Small intestine (tissue), 7 donors: ENCODE measurements around the gene CTBS. TPM values are rescaled to one million over a fixed set of nuclear protein-coding genes. Genes with fewer than 3 reads are reported as not detected.

Experiments used
- DNase-seq, 2 donors: peaks; one replicate each; pipeline versions ENCODE4 v3.0.0 to v3.0.0-alpha.2; 2013
- FAIRE-seq: peaks from 2 replicates; lab custom pipeline; 2012; peaks lifted over from hg19 to GRCh38; lab: Jason Lieb, UNC
- H3K27ac ChIP-seq, 3 donors: one replicate each; pipeline ENCODE4 v1.5.1; 2013; ENCODE audit warnings: low read length in 2 of 3, mild to moderate bottlenecking in 2 of 3, control low read depth in 1 of 3, inconsistent platforms in 1 of 3, low read depth in 1 of 3, moderate library complexity in 1 of 3
- H3K27me3 ChIP-seq, 3 donors: one replicate each; pipeline ENCODE4 v1.6.1; 2013; ENCODE audit warnings: low read length in 3 of 3, inconsistent platforms in 1 of 3; ENCODE audit not compliant: control insufficient read depth in 3 of 3, insufficient read depth in 3 of 3
- H3K36me3 ChIP-seq, 3 donors: one replicate each; pipeline ENCODE4 v1.6.1; 2013; ENCODE audit warnings: low read length in 3 of 3, inconsistent platforms in 1 of 3, low read depth in 1 of 3, mild to moderate bottlenecking in 1 of 3, moderate library complexity in 1 of 3; ENCODE audit not compliant: control insufficient read depth in 3 of 3, insufficient read depth in 2 of 3
- H3K4me1 ChIP-seq, 3 donors: one replicate each; pipeline ENCODE4 v1.6.1; 2013; ENCODE audit warnings: low read length in 2 of 3, inconsistent platforms in 1 of 3, low read depth in 1 of 3, mild to moderate bottlenecking in 1 of 3, moderate library complexity in 1 of 3; ENCODE audit not compliant: control insufficient read depth in 3 of 3, insufficient read depth in 2 of 3
- H3K4me3 ChIP-seq, 3 donors: one replicate each; pipeline ENCODE4 v1.5.1; 2013; ENCODE audit warnings: low read length in 3 of 3, control low read depth in 1 of 3, inconsistent platforms in 1 of 3, low read depth in 1 of 3, mild to moderate bottlenecking in 1 of 3, moderate library complexity in 1 of 3
- H3K9me3 ChIP-seq, 2 donors: one replicate each; pipeline ENCODE4 v1.6.1; 2013; ENCODE audit warnings: low read depth in 1 of 2, low read length in 1 of 2; ENCODE audit not compliant: control insufficient read depth in 2 of 2, insufficient read depth in 1 of 2
- WGBS, 3 donors: extraction: QIAGEN DNeasy Blood & Tissue Kit; methylation state at CpG; one replicate each; pipeline ENCODE4 v1.1.7; 2013; 5-methylcytosine and 5-hydroxymethylcytosine counted together
- polyA plus RNA-seq, 4 donors: library from polyadenylated mRNA; stranded (reverse) in 3 of 4; unstranded in 1 of 4; fragments of 200-250 nt in 3 of 4; fragments of 120-200 nt in 1 of 4; gene quantifications; one replicate each; pipeline versions ENCODE4 v1.2.1 to v1.2.3, GENCODE V29; 2013
- donor health status: healthy with polysubstance abuse.
- donor health status: control.
- donor health status: control.
- donor health status: Bipolar disorder and iron deficiency.
- donor health status: healthy.

Gene CTBS
- polyA plus RNA-seq, 4 donors = 4.5 to 29.3 (median 7.3) TPM

GRCh38 chr1:84541679-84542078, 32.6 kb downstream of the CTBS start:
- Histone ChIP-seq H3K4me1 (no peaks in the 10 kb centered on the region), H3K36me3 (peaks cover 0 to 9% (median 0%) of the 10 kb centered on the region in 3 donors), H3K9me3 (no peaks in the 10 kb centered on the region), H3K27ac (no peak overlapping the region), H3K4me3 (no peak overlapping the region), H3K27me3 (no peaks in the 10 kb centered on the region)
- DNase-seq (no peak), FAIRE-seq (no peak)
- 64 to 85% (median 66%) methylated on average over 4 of the region's 4 CpGs for WGBS, 3 donors

- FAIRE-seq = no peak
- no peaks in the 10 kb centered on the region for H3K9me3 ChIP-seq
- H3K4me3 ChIP-seq = no peak overlapping the region
- DNase-seq = no peak
- H3K36me3 ChIP-seq = peaks cover 0 to 9% (median 0%) of the 10 kb centered on the region in 3 donors
- H3K27me3 ChIP-seq = no peaks in the 10 kb centered on the region
- no peak overlapping the region for H3K27ac ChIP-seq
- H3K4me1 ChIP-seq = no peaks in the 10 kb centered on the region
- WGBS, 3 donors = 19 to 48% (median 45%) methylated on average over 1 of the region's 1 CpG
Measured at GRCh38 chr1:84540759-84541158, 33.5 kb downstream of the CTBS start.

- Histone ChIP-seq H3K27ac (no peak overlapping the region), H3K27me3 (no peaks in the 10 kb centered on the region), H3K9me3 (no peaks in the 10 kb centered on the region), H3K4me1 (no peaks in the 10 kb centered on the region), H3K36me3 (peaks cover 0 to 9% (median 0%) of the 10 kb centered on the region in 3 donors), H3K4me3 (no peak overlapping the region)
- 77 to 84% (median 79%) methylated on average over 3 of the region's 3 CpGs for WGBS, 3 donors
- no peak for FAIRE-seq
- DNase-seq = no peak
Measured at GRCh38 chr1:84539972-84540371, 34.3 kb downstream of the CTBS start.

- H3K4me1 ChIP-seq = no peaks in the 10 kb centered on the region
- DNase-seq (no peak), FAIRE-seq (no peak)
- no peak overlapping the region for H3K27ac ChIP-seq
- H3K4me3 ChIP-seq = no peak overlapping the region
- H3K36me3 ChIP-seq = peaks cover 0 to 9% (median 0%) of the 10 kb centered on the region in 3 donors
- no peaks in the 10 kb centered on the region for H3K9me3 ChIP-seq
- no peaks in the 10 kb centered on the region for H3K27me3 ChIP-seq
Measured at GRCh38 chr1:84538599-84538998, 35.6 kb downstream of the CTBS start.

- H3K4me1 ChIP-seq = no peaks in the 10 kb centered on the region
- H3K4me3 ChIP-seq = no peak overlapping the region
- no peak for DNase-seq
- no peak for FAIRE-seq
- H3K27ac ChIP-seq = no peak overlapping the region
- 78 to 94% (median 90%) methylated on average over 1 of the region's 1 CpG for WGBS, 3 donors
- no peaks in the 10 kb centered on the region for H3K27me3 ChIP-seq
- peaks cover 0 to 2% of the 10 kb centered on the region in 2 donors for H3K9me3 ChIP-seq
- peaks cover 0 to 3% (median 0%) of the 10 kb centered on the region in 3 donors for H3K36me3 ChIP-seq
Measured at GRCh38 chr1:84525779-84526178, 48.5 kb downstream of the CTBS start.

- DNase-seq (no peak), FAIRE-seq (no peak)
- H3K4me3 ChIP-seq = no peak overlapping the region
- no peaks in the 10 kb centered on the region for H3K27me3 ChIP-seq
- no peak overlapping the region for H3K27ac ChIP-seq
- H3K4me1 ChIP-seq = no peaks in the 10 kb centered on the region
- H3K36me3 ChIP-seq = peaks cover 0 to 3% (median 0%) of the 10 kb centered on the region in 3 donors
- H3K9me3 ChIP-seq = peaks cover 0 to 2% of the 10 kb centered on the region in 2 donors
Measured at GRCh38 chr1:84524590-84524989, 49.6 kb downstream of the CTBS start.

GRCh38 chr1:84510668-84511067, 63.6 kb downstream of the CTBS start:
- Histone ChIP-seq H3K9me3 (peaks cover 0 to 8% of the 10 kb centered on the region in 2 donors), H3K27ac (no peak overlapping the region), H3K36me3 (peaks cover 0 to 6% (median 0%) of the 10 kb centered on the region in 3 donors), H3K27me3 (no peaks in the 10 kb centered on the region), H3K4me3 (no peak overlapping the region), H3K4me1 (no peaks in the 10 kb centered on the region)
- 78 to 92% (median 85%) methylated on average over 3 of the region's 3 CpGs for WGBS, 3 donors
- FAIRE-seq (no peak), DNase-seq (no peak)

GRCh38 chr1:84510165-84510564, 64.1 kb downstream of the CTBS start:
- Histone ChIP-seq H3K4me3 (no peak overlapping the region), H3K36me3 (peaks cover 0 to 6% (median 0%) of the 10 kb centered on the region in 3 donors), H3K27ac (no peak overlapping the region), H3K9me3 (peaks cover 0 to 8% of the 10 kb centered on the region in 2 donors), H3K4me1 (no peaks in the 10 kb centered on the region), H3K27me3 (no peaks in the 10 kb centered on the region)
- DNase-seq (no peak), FAIRE-seq (no peak)
- WGBS, 3 donors = 51 to 93% (median 55%) methylated on average over 2 of the region's 2 CpGs

- Histone ChIP-seq H3K4me3 (no peak overlapping the region), H3K36me3 (peaks cover 0 to 3% (median 0%) of the 10 kb centered on the region in 3 donors), H3K9me3 (peaks cover 0 to 8% of the 10 kb centered on the region in 2 donors), H3K27me3 (no peaks in the 10 kb centered on the region), H3K4me1 (peaks cover 0 to 8% (median 6%) of the 10 kb centered on the region in 3 donors), H3K27ac (no peak overlapping the region)
- FAIRE-seq (no peak), DNase-seq (no peak)
- 96 to 97% (median 97%) methylated on average over 4 of the region's 4 CpGs for WGBS, 3 donors
Measured at GRCh38 chr1:84509029-84509428, 65.2 kb downstream of the CTBS start.
